K562 (cell line): Measurements from ENCODE around the gene DENND5B. TPM values are rescaled to one million over a fixed set of nuclear protein-coding genes. Genes with fewer than 3 reads are reported as not detected.
A peak's percentile ranks its signal among the peaks of the same experiment; 100 is the strongest.

ENCODE experiments used
- CAMTA2 ChIP-seq: fragments of 250-450 bp; sonication (Bioruptor Pico); conservative IDR thresholded peaks from 2 replicates; pipeline ENCODE4 v1.5.1; 2022
- CBFA2T3 ChIP-seq: fragments of 450-650 bp; IDR thresholded peaks from 2 replicates; pipeline ENCODE4 v1.6.1; 2017
- DDX20 ChIP-seq: fragments of 450-650 bp; IDR thresholded peaks from 2 replicates; pipeline ENCODE4 v1.6.1; 2016; ENCODE audit warnings: missing genetic modification characterization, low read depth, mild to moderate bottlenecking, missing compliant biosample characterization, moderate library complexity
- E2F8 ChIP-seq: fragments of 450-650 bp; IDR thresholded peaks from 2 replicates; pipeline ENCODE4 v1.7.1; 2018; ENCODE audit warnings: mild to moderate bottlenecking, low read depth; ENCODE audit not compliant: partially characterized antibody
- FOXJ2 ChIP-seq: fragments of 200-800 bp; sonication (Bioruptor generic); IDR thresholded peaks from 2 replicates; pipeline ENCODE4 v1.6.1; 2016; ENCODE audit warnings: missing genetic modification characterization, missing compliant biosample characterization
- KDM1A ChIP-seq, 2 experiments: fragments of 450-650 bp; IDR thresholded peaks; 2 replicates each; pipeline ENCODE4 v1.6.1; 2016; ENCODE audit warnings: mild to moderate bottlenecking in 2 of 2
- POLR2G ChIP-seq: fragments of 200-400 bp; formaldehyde crosslinking; IDR thresholded peaks from 2 replicates; pipeline ENCODE4 v1.6.1; 2017; ENCODE audit warnings: low read depth, mild to moderate bottlenecking, antibody characterized with exemption, low read length, moderate library complexity
- RBM17 ChIP-seq: fragments of 200-400 bp; formaldehyde crosslinking; IDR thresholded peaks from 2 replicates; pipeline ENCODE4 v1.6.1; 2017; ENCODE audit warnings: low read depth, mild to moderate bottlenecking, low read length, borderline replicate concordance
- SMAD2 ChIP-seq: fragments of 150-350 bp; IDR thresholded peaks from 2 replicates; pipeline ENCODE4 v1.6.1; 2014; ENCODE audit warnings: low read depth, mild to moderate bottlenecking, low read length
- SP1 ChIP-seq: sonication (generic); formaldehyde crosslinking; IDR thresholded peaks from 2 replicates; pipeline ENCODE4 v1.8.1; 2022; ENCODE audit warnings: mild to moderate bottlenecking, missing genetic modification reagents
- STAT5B ChIP-seq: fragments of 250-450 bp; sonication (Bioruptor Pico); IDR thresholded peaks from 2 replicates; pipeline ENCODE4 v1.8.0; 2021; ENCODE audit warnings: mild to moderate bottlenecking, inconsistent platforms
- TCFL5 ChIP-seq: fragments of 250-450 bp; sonication (Bioruptor Pico); conservative IDR thresholded peaks from 2 replicates; pipeline ENCODE4 v1.6.1; 2021; ENCODE audit warnings: mild to moderate bottlenecking, moderate library complexity, matching md5 sums
- TRIM25 ChIP-seq: fragments of 450-650 bp; IDR thresholded peaks from 2 replicates; pipeline ENCODE4 v1.7.0; 2016; ENCODE audit warnings: borderline replicate concordance
- ZNF165 ChIP-seq: fragments of 250-450 bp; sonication (Bioruptor Pico); IDR thresholded peaks from 2 replicates; pipeline ENCODE4 v1.4.0; 2020; ENCODE audit warnings: borderline replicate concordance
- ZNF239 ChIP-seq: fragments of 250-450 bp; sonication (Bioruptor Pico); IDR thresholded peaks from 2 replicates; pipeline ENCODE4 v1.4.0; 2020; ENCODE audit warnings: mild to moderate bottlenecking
- ZNF586 ChIP-seq: fragments of 450-650 bp; formaldehyde crosslinking; conservative IDR thresholded peaks from 2 replicates; pipeline ENCODE4 v1.4.0; 2020; ENCODE audit warnings: mild to moderate bottlenecking, moderate library complexity
- ZNF639 ChIP-seq, 2 experiments: fragments of 200-800 bp in 1 of 2; sonication (Bioruptor generic) in 1 of 2; sonication (generic) in 1 of 2; formaldehyde crosslinking in 1 of 2; IDR thresholded peaks in 1 of 2; conservative IDR thresholded peaks in 1 of 2; 2 replicates each; pipeline versions ENCODE4 v1.5.0 to v1.6.1; 2016 to 2020; ENCODE audit warnings: missing compliant biosample characterization in 1 of 2, missing genetic modification characterization in 1 of 2, missing genetic modification reagents in 1 of 2
- ZNF75A ChIP-seq: fragments of 450-650 bp; formaldehyde crosslinking; IDR thresholded peaks from 2 replicates; pipeline ENCODE4 v1.4.0; 2020; ENCODE audit warnings: mild to moderate bottlenecking
- polyA plus RNA-seq, 8 experiments: library from polyadenylated mRNA; depleted of rRNA in 4 of 8; stranded (reverse) in 5 of 8; unstranded in 3 of 8; fragments of >200 nt; fragmentation: Nextera tagmentation in 2 of 8; fragmentation: Illumina TruSeq in 1 of 8; extraction: Ambion mirVana in 2 of 8; extraction: Trizol in 1 of 8; gene quantifications; 2 replicates each; pipeline versions ENCODE4 v1.2.1 to v1.2.3, GENCODE V29; 2011 to 2014; ENCODE audit warnings: inconsistent platforms in 1 of 8, missing spikeins in 1 of 8
- total RNA-seq, 7 experiments: library from RNA; depleted of rRNA in 6 of 7; stranded (reverse); fragments of >200 nt in 6 of 7; fragmentation: Illumina TruSeq in 2 of 7; extraction: Trizol in 2 of 7; gene quantifications; 2 replicates each; pipeline versions ENCODE4 v1.2.1 to v1.2.3, GENCODE V29; 2011 to 2021; ENCODE audit warnings: low replicate concordance in 1 of 7
- TF ChIP-seq, protein P1 (sequence below): fragments of 450-650 bp; formaldehyde crosslinking; IDR thresholded peaks from 2 replicates; pipeline ENCODE4 v1.4.0; 2020; ENCODE audit warnings: mild to moderate bottlenecking, mixed read lengths

DENND5B gene
- total and polyA plus RNA-seq, 9 of the 15 experiments (the other 6 are each of a cell fraction or from before 2014, with no cell fraction given), result 0.99 to 6.0 (median 3.6) TPM

GRCh38 chr12:31618228-31619025, 27.5 kb upstream of the DENND5B start (continued):
- TF ChIP-seq E2F8 (no peak), SMAD2 (no peak), RBM17 (no peak), STAT5B (CRISPR knock-in tag) (0 out of 2 replicates have a peak, but pooled peaks have one; percentile 8), CAMTA2 (CRISPR knock-in tag) (no peak), ZNF239 (CRISPR knock-in tag) (peak; percentile 96), CBFA2T3 (peak; percentile 51), ZNF165 (CRISPR knock-in tag) (peak; percentile 97), KDM1A (IDR thresholded peaks at IDR 0.05) (peak; percentile 46 to 48; a peak in 3 of 4 replicates), FOXJ2 (0 out of 2 replicates have a peak, but pooled peaks have one; percentile 22), TCFL5 (peak; percentile 97), ZNF75A (CRISPR knock-in tag) (peak; percentile 75; the same call in 1 of the 2 replicates), ZNF586 (CRISPR knock-in tag) (peak; percentile 89), DDX20 (tag) (peak; percentile 98), SP1 (no peak), TRIM25 (no peak), POLR2G (no peak), ZNF639 (CRISPR knock-in tag; conservative IDR thresholded peaks at IDR 0.05 in 1 of 2, IDR thresholded peaks at IDR 0.05 in 1 of 2) (peak in 1 of 2 experiments; percentile 99; a peak in 2 of 4 replicates)
- TF ChIP-seq, protein P1, sequence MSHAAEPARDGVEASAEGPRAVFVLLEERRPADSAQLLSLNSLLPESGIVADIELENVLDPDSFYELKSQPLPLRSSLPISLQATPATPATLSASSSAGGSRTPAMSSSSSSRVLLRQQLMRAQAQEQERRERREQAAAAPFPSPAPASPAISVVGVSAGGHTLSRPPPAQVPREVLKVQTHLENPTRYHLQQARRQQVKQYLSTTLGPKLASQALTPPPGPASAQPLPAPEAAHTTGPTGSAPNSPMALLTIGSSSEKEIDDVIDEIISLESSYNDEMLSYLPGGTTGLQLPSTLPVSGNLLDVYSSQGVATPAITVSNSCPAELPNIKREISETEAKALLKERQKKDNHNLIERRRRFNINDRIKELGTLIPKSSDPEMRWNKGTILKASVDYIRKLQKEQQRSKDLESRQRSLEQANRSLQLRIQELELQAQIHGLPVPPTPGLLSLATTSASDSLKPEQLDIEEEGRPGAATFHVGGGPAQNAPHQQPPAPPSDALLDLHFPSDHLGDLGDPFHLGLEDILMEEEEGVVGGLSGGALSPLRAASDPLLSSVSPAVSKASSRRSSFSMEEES (CRISPR knock-in tag), result peak; percentile 50
